Measurements from ENCODE around the gene DTX1.

GRCh38 chr12:113052326-113052725 is 4.2 kb upstream of the DTX1 start:
- TF ChIP-seq ZNF274 (IDR thresholded peaks at IDR 0.05; ENCODE audit: low read depth, low read length) (no peak), SUZ12 (IDR thresholded peaks at IDR 0.05; ENCODE audit: extremely low read depth, insufficient read depth, insufficient read length) (no peak)

Measured in NT2/D1 (cell line).